HL-60 (cell line): Measurements from ENCODE around the gene JAKMIP1.

Experiments used
- CTCF ChIP-seq: IDR thresholded peaks from one replicate; pipeline ENCODE4 v1.5.1; 2011; ENCODE audit warnings: low read length, control low read depth, inconsistent platforms; ENCODE audit not compliant: insufficient read depth
- GABPA ChIP-seq: IDR thresholded peaks from 2 replicates; pipeline ENCODE4 v1.6.1; 2012; ENCODE audit warnings: low read depth
- POLR2AphosphoS5 ChIP-seq: IDR thresholded peaks from 2 replicates; pipeline ENCODE4 v1.6.1; 2012; ENCODE audit warnings: low read depth

GRCh38 chr4:5998333-5998936 lies 201.9 kb downstream of the JAKMIP1 start:
- no peak for TF ChIP-seq POLR2AphosphoS5
- peak; percentile 69 for TF ChIP-seq CTCF
- TF ChIP-seq GABPA = no peak
